Fibroblast of gingiva (primary cell): Measurements from ENCODE around the gene TMOD1.
A peak's percentile ranks its signal among the peaks of the same experiment; 100 is the strongest.
"Not testable (repeated sequence)": the region's sequence is repeated elsewhere in the genome, so short reads cannot be mapped to it uniquely, and the experiment has no call there.

Experiments used
- DNase-seq: peaks from one replicate; pipeline ENCODE4 v3.0.0-alpha.2; 2011; ENCODE audit warnings: low read depth

The TMOD1 gene

GRCh38 chr9:97598461-97599288, 97.2 kb downstream of the TMOD1 start:
- peak; percentile 76 for DNase-seq

GRCh38 chr9:97599314-97599846, 97.9 kb downstream of the TMOD1 start:
- DNase-seq = no peak

- no peak for DNase-seq
Measured at GRCh38 chr9:97600531-97601227, 99.2 kb downstream of the TMOD1 start.

GRCh38 chr9:97601228-97601898, 99.9 kb downstream of the TMOD1 start:
- no peak for DNase-seq

- DNase-seq = no peak
Measured at GRCh38 chr9:97602430-97602829, 101.0 kb downstream of the TMOD1 start.

- DNase-seq = no peak
Measured at GRCh38 chr9:97604901-97605645, 103.6 kb downstream of the TMOD1 start.

GRCh38 chr9:97615439-97616072, 114.1 kb downstream of the TMOD1 start:
- DNase-seq = peak; percentile 40

- no peak for DNase-seq
Measured at GRCh38 chr9:97617939-97618416, 116.5 kb downstream of the TMOD1 start.

GRCh38 chr9:97620063-97620462, 118.6 kb downstream of the TMOD1 start:
- not testable (repeated sequence) for DNase-seq

GRCh38 chr9:97622483-97622882, 121.0 kb downstream of the TMOD1 start:
- not testable (repeated sequence) for DNase-seq

GRCh38 chr9:97623946-97624345, 122.5 kb downstream of the TMOD1 start:
- DNase-seq = no peak

- DNase-seq = no peak
Measured at GRCh38 chr9:97625620-97626019, 124.2 kb downstream of the TMOD1 start.

GRCh38 chr9:97627624-97628023, 126.2 kb downstream of the TMOD1 start:
- no peak for DNase-seq

GRCh38 chr9:97628668-97629067, 127.2 kb downstream of the TMOD1 start:
- no peak for DNase-seq

- DNase-seq = no peak
Measured at GRCh38 chr9:97629156-97629555, 127.7 kb downstream of the TMOD1 start.

GRCh38 chr9:97630591-97630990, 129.1 kb downstream of the TMOD1 start:
- no peak for DNase-seq

GRCh38 chr9:97632248-97632984, 130.9 kb downstream of the TMOD1 start:
- peak; percentile 84 for DNase-seq

- peak; percentile 99 for DNase-seq
Measured at GRCh38 chr9:97632985-97633858, 131.8 kb downstream of the TMOD1 start, which contains the start of the genes NCBP1 and TSTD2. TSS of gene NCBP1 (plus strand) at chr9:97633821. CDS start at chr9:97633882, 61 bp downstream. TSS of gene TSTD2 (minus strand) at chr9:97633368. CDS start at chr9:97627562, 5,806 bp downstream.

- no peak for DNase-seq
Measured at GRCh38 chr9:97633859-97634490, 132.5 kb downstream of the TMOD1 start.
